ENCODE data around the gene PLEK. TPM values are rescaled to one million over a fixed set of nuclear protein-coding genes. Genes with fewer than 3 reads are reported as not detected.

Gene PLEK
- total RNA-seq, 1 donor: 0.36 TPM

DNA sequence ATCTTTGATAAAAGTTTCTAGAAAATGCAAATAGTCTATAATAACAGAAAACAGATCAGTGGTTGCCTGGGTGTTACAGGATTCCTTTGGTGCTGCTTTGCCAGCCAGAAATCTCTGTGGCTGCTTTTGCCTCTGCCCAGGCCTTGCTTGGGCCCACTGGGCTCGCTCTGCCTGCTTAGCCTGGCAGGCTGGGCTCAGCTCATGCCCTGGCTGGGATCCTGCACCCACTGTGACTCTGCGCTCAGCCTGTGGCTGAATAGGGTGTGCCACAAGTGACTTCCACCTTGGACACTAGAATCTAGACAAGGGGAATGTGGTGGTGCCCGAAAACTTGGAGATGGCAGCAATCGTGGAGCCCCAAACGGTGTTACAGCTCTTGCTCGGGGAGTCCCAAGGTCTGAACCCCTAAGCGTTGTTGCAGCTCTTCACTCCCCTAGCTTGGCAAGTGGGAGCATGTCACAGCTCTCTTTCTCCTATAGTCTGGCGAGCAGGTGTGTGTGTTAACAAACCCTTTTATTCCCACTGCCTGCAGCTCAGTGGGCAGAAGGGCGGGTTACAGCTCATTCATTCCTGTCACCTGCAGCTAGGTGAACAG is 51.1 kb downstream of the PLEK start:
- Histone ChIP-seq H3K9me3 (ENCODE audit: low read depth, low read length) (no peaks in the 10 kb centered on the region), H3K36me3 (ENCODE audit: insufficient read depth, low read length) (no peaks in the 10 kb centered on the region), H2AFZ (ENCODE audit: low read length) (no peak overlapping the region), H3K4me3 (ENCODE audit: insufficient read depth, low read length) (no peak overlapping the region), H3K4me2 (ENCODE audit: insufficient read depth, low read length) (no peak overlapping the region), H3K27ac (ENCODE audit: low read depth, low read length) (no peak overlapping the region), H3K79me2 (ENCODE audit: insufficient read depth, low read length) (no peaks in the 10 kb centered on the region), H3K4me1 (ENCODE audit: insufficient read depth, low read length) (no peaks in the 10 kb centered on the region), H4K20me1 (ENCODE audit: insufficient read depth, low read length) (no peaks in the 10 kb centered on the region), H3K27me3 (ENCODE audit: insufficient read depth, low read length) (no peaks in the 10 kb centered on the region)
- TF ChIP-seq, protein P1, sequence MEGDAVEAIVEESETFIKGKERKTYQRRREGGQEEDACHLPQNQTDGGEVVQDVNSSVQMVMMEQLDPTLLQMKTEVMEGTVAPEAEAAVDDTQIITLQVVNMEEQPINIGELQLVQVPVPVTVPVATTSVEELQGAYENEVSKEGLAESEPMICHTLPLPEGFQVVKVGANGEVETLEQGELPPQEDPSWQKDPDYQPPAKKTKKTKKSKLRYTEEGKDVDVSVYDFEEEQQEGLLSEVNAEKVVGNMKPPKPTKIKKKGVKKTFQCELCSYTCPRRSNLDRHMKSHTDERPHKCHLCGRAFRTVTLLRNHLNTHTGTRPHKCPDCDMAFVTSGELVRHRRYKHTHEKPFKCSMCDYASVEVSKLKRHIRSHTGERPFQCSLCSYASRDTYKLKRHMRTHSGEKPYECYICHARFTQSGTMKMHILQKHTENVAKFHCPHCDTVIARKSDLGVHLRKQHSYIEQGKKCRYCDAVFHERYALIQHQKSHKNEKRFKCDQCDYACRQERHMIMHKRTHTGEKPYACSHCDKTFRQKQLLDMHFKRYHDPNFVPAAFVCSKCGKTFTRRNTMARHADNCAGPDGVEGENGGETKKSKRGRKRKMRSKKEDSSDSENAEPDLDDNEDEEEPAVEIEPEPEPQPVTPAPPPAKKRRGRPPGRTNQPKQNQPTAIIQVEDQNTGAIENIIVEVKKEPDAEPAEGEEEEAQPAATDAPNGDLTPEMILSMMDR (IDR thresholded peaks at IDR 0.05; ENCODE audit: extremely low read depth, low read depth, low read length): no peak
- DNase-seq (ENCODE audit: insufficient read length, low spot score, missing footprints): no peak

DNA sequence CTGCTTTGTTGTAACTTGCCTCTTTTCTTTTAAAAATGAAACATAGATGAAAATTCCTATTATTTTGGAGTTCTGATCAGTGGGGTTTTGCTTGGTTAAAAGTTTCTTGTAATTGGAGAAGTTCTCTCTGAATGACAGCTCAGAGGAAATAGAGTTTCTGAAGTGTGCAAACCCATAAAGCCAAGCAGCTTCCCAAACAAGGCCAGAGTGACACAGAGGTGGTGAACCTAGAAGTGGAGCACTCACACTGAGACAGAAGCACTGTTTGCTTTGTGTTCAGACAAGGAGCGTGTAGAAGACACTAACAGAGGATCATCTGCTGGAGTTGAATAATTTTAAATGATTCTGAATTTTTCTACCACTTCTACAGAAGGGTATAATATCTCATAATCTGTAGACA is 52.8 kb downstream of the PLEK start:
- H4K20me1 ChIP-seq (ENCODE audit: insufficient read depth, low read length): no peaks in the 10 kb centered on the region
- no peak overlapping the region for H3K4me2 ChIP-seq (ENCODE audit: insufficient read depth, low read length)
- H3K27me3 ChIP-seq (ENCODE audit: insufficient read depth, low read length): peaks cover 5% of the 10 kb centered on the region
- no peaks in the 10 kb centered on the region for H3K79me2 ChIP-seq (ENCODE audit: insufficient read depth, low read length)
- no peak overlapping the region for H3K4me3 ChIP-seq (ENCODE audit: insufficient read depth, low read length)
- no peak overlapping the region for H3K27ac ChIP-seq (ENCODE audit: low read depth, low read length)
- no peaks in the 10 kb centered on the region for H3K36me3 ChIP-seq (ENCODE audit: insufficient read depth, low read length)
- no peak overlapping the region for H2AFZ ChIP-seq (ENCODE audit: low read length)
- TF ChIP-seq, protein P1 (IDR thresholded peaks at IDR 0.05; ENCODE audit: extremely low read depth, low read depth, low read length): no peak
- no peaks in the 10 kb centered on the region for H3K4me1 ChIP-seq (ENCODE audit: insufficient read depth, low read length)
- no peaks in the 10 kb centered on the region for H3K9me3 ChIP-seq (ENCODE audit: low read depth, low read length)
- DNase-seq (ENCODE audit: insufficient read length, low spot score, missing footprints): no peak

DNA sequence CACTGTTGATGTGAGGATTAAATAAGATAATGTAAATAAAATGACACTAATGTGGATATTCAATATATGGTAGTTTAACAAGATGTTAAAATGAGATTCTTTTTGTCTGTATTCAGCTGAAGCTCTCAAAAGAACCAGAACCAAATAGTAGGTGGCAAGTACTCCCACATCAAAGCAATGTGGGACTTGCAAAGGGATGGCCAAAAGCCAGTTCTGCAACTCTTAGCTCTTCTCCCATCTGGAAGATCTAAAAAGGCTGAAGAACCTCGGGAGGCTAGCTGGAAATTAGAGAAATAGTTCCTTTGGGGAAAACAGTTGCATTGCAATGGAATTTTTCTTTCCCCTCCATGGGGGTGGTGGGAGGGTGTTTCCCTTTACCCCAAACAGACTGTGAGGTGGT is 53.3 kb downstream of the PLEK start:
- H3K4me2 ChIP-seq (ENCODE audit: insufficient read depth, low read length): no peak overlapping the region
- H3K4me3 ChIP-seq (ENCODE audit: insufficient read depth, low read length): no peak overlapping the region
- H3K4me1 ChIP-seq (ENCODE audit: insufficient read depth, low read length): no peaks in the 10 kb centered on the region
- H4K20me1 ChIP-seq (ENCODE audit: insufficient read depth, low read length): no peaks in the 10 kb centered on the region
- H3K9me3 ChIP-seq (ENCODE audit: low read depth, low read length): no peaks in the 10 kb centered on the region
- DNase-seq (ENCODE audit: insufficient read length, low spot score, missing footprints): no peak
- H3K27ac ChIP-seq (ENCODE audit: low read depth, low read length): no peak overlapping the region
- H2AFZ ChIP-seq (ENCODE audit: low read length): no peak overlapping the region
- no peaks in the 10 kb centered on the region for H3K36me3 ChIP-seq (ENCODE audit: insufficient read depth, low read length)
- peaks cover 5% of the 10 kb centered on the region for H3K27me3 ChIP-seq (ENCODE audit: insufficient read depth, low read length)
- H3K79me2 ChIP-seq (ENCODE audit: insufficient read depth, low read length): no peaks in the 10 kb centered on the region
- TF ChIP-seq, protein P1 (IDR thresholded peaks at IDR 0.05; ENCODE audit: extremely low read depth, low read depth, low read length): no peak

DNA sequence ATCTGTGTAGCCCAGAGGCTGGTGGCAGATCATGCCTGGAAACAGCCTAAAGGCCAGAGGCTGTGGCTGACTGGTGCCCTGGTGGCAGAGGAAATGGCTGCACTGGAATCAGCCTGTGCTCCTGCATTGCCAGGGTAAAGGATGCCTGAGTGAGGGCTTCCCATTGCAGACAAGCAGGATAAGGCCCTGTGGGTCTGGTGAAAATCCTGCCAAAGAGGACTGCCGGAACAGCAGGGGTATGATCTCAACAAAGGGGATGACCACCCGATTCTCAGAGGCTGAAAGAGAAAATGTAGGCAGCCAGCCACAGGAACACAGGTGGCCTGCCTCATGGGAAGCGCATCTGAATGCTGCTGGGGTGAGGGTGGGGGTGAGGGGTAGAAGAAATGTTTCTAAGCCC is 53.8 kb downstream of the PLEK start:
- no peak overlapping the region for H3K27ac ChIP-seq (ENCODE audit: low read depth, low read length)
- no peaks in the 10 kb centered on the region for H3K4me1 ChIP-seq (ENCODE audit: insufficient read depth, low read length)
- no peaks in the 10 kb centered on the region for H3K79me2 ChIP-seq (ENCODE audit: insufficient read depth, low read length)
- no peak overlapping the region for H3K4me2 ChIP-seq (ENCODE audit: insufficient read depth, low read length)
- TF ChIP-seq, protein P1 (IDR thresholded peaks at IDR 0.05; ENCODE audit: extremely low read depth, low read depth, low read length): no peak
- H4K20me1 ChIP-seq (ENCODE audit: insufficient read depth, low read length): no peaks in the 10 kb centered on the region
- no peak overlapping the region for H2AFZ ChIP-seq (ENCODE audit: low read length)
- H3K4me3 ChIP-seq (ENCODE audit: insufficient read depth, low read length): no peak overlapping the region
- H3K9me3 ChIP-seq (ENCODE audit: low read depth, low read length): no peaks in the 10 kb centered on the region
- no peaks in the 10 kb centered on the region for H3K36me3 ChIP-seq (ENCODE audit: insufficient read depth, low read length)
- H3K27me3 ChIP-seq (ENCODE audit: insufficient read depth, low read length): peaks cover 5% of the 10 kb centered on the region
- DNase-seq (ENCODE audit: insufficient read length, low spot score, missing footprints): no peak
